HepG2 (cell line): Measurements from ENCODE around the gene TNP2. TPM values are rescaled to one million over a fixed set of nuclear protein-coding genes. Genes with fewer than 3 reads are reported as not detected.

Experiments used
- BCL3 ChIP-seq: sonication (generic); formaldehyde crosslinking; IDR thresholded peaks from 2 replicates; pipeline ENCODE4 v1.5.1; 2020; ENCODE audit warnings: mild to moderate bottlenecking, missing genetic modification reagents, moderate library complexity
- BCL6 ChIP-seq: IDR thresholded peaks from 2 replicates; pipeline ENCODE4 v1.6.1; 2016; ENCODE audit warnings: missing genetic modification reagents, missing compliant biosample characterization
- BRF2 ChIP-seq: sonication (generic); formaldehyde crosslinking; IDR thresholded peaks from 2 replicates; pipeline ENCODE4 v1.8.1; 2022; ENCODE audit warnings: mild to moderate bottlenecking, missing genetic modification reagents
- EP300 ChIP-seq, 3 experiments: sonication (generic) in 1 of 3; formaldehyde crosslinking in 1 of 3; IDR thresholded peaks; 2 replicates each; pipeline versions ENCODE4 v1.5.1 to v1.6.1; 2011 to 2020; ENCODE audit warnings: low read depth in 2 of 3, low read length in 2 of 3, borderline replicate concordance in 1 of 3, improper control_type of control experiment in 1 of 3, mild to moderate bottlenecking in 1 of 3, missing genetic modification reagents in 1 of 3, moderate library complexity in 1 of 3
- FOSL1 ChIP-seq: sonication (generic); formaldehyde crosslinking; IDR thresholded peaks from 2 replicates; pipeline ENCODE4 v1.9.0; 2021; ENCODE audit warnings: missing genetic modification reagents, borderline replicate concordance
- FOXO1 ChIP-seq: sonication (generic); formaldehyde crosslinking; IDR thresholded peaks from 2 replicates; pipeline ENCODE4 v1.4.0; 2020; ENCODE audit warnings: missing genetic modification reagents
- GFI1 ChIP-seq: sonication (generic); formaldehyde crosslinking; IDR thresholded peaks from 2 replicates; pipeline ENCODE4 v1.5.0; 2020; ENCODE audit warnings: missing genetic modification reagents, mild to moderate bottlenecking, borderline replicate concordance
- MBD4 ChIP-seq: IDR thresholded peaks from 2 replicates; pipeline ENCODE4 v1.6.1; 2012; ENCODE audit warnings: low read length, inconsistent platforms, borderline replicate concordance
- NCOA2 ChIP-seq: sonication (generic); formaldehyde crosslinking; IDR thresholded peaks from 2 replicates; pipeline ENCODE4 v1.8.0; 2022; ENCODE audit warnings: inconsistent platforms
- POLR2AphosphoS2 ChIP-seq: IDR thresholded peaks from 2 replicates; pipeline ENCODE4 v1.6.1; 2011; ENCODE audit warnings: low read depth, low read length, improper control_type of control experiment
- RFX3 ChIP-seq: IDR thresholded peaks from 2 replicates; pipeline ENCODE4 v1.6.1; 2016; ENCODE audit warnings: missing biosample characterization, missing genetic modification reagents
- SETDB1 ChIP-seq: sonication (generic); formaldehyde crosslinking; IDR thresholded peaks from 2 replicates; pipeline ENCODE4 v1.5.1; 2020; ENCODE audit warnings: missing genetic modification reagents, mild to moderate bottlenecking, borderline replicate concordance
- TCF7 ChIP-seq: sonication (generic); IDR thresholded peaks from 2 replicates; pipeline ENCODE4 v1.6.1; 2016; ENCODE audit warnings: antibody characterized with exemption, low read depth
- THAP8 ChIP-seq: sonication (generic); formaldehyde crosslinking; IDR thresholded peaks from 2 replicates; pipeline ENCODE4 v1.5.1; 2020; ENCODE audit warnings: missing genetic modification reagents, mild to moderate bottlenecking, borderline replicate concordance
- ZBTB21 ChIP-seq: sonication (generic); formaldehyde crosslinking; IDR thresholded peaks from 2 replicates; pipeline ENCODE4 v1.4.0; 2020; ENCODE audit warnings: missing genetic modification reagents
- ZFP62 ChIP-seq: sonication (generic); formaldehyde crosslinking; IDR thresholded peaks from 2 replicates; pipeline ENCODE4 v1.4.0; 2020; ENCODE audit warnings: missing genetic modification reagents
- ZSCAN21 ChIP-seq: sonication (generic); formaldehyde crosslinking; IDR thresholded peaks from 2 replicates; pipeline ENCODE4 v1.8.0; 2022; ENCODE audit warnings: mild to moderate bottlenecking, missing genetic modification reagents, moderate library complexity, borderline replicate concordance
- polyA plus RNA-seq, 8 experiments: library from polyadenylated mRNA; depleted of rRNA in 3 of 8; stranded (reverse) in 7 of 8; unstranded in 1 of 8; fragments of >200 nt; fragmentation: Illumina TruSeq in 4 of 8; extraction: Trizol in 4 of 8; gene quantifications; 2 replicates each; pipeline versions ENCODE4 v1.2.1 to v1.2.3, GENCODE V29; 2011 to 2016; ENCODE audit warnings: low read depth in 4 of 8, missing spikeins in 1 of 8, mixed read lengths in 1 of 8; ENCODE audit not compliant: insufficient read depth in 1 of 8
- total RNA-seq, 5 experiments: library from RNA; depleted of rRNA; stranded (reverse); fragments of >200 nt; fragmentation: Illumina TruSeq; extraction: Trizol; gene quantifications; 2 replicates each; pipeline ENCODE4 v1.2.3, GENCODE V29; 2016; ENCODE audit warnings: low read depth in 1 of 5
- TF ChIP-seq, protein P1 (sequence below): sonication (generic); formaldehyde crosslinking; IDR thresholded peaks from 2 replicates; pipeline ENCODE4 v1.4.0; 2020; ENCODE audit warnings: missing genetic modification reagents
- TF ChIP-seq, protein P2 (sequence below): sonication (generic); formaldehyde crosslinking; IDR thresholded peaks from 2 replicates; pipeline ENCODE4; 2020; ENCODE audit warnings: missing genetic modification reagents, mild to moderate bottlenecking, borderline replicate concordance

TNP2 gene
- total and polyA plus RNA-seq, 2 of the 13 experiments (the other 11 are each of a cell fraction or from before 2014, with no cell fraction given), result not detected

- TF ChIP-seq FOSL1 (CRISPR knock-in tag) (peak; percentile 60; the same call in 1 of the 2 replicates), BCL3 (CRISPR knock-in tag) (no peak), ZSCAN21 (CRISPR knock-in tag) (peak; percentile 49), GFI1 (CRISPR knock-in tag) (peak; percentile 53; the same call in 1 of the 2 replicates), RFX3 (CRISPR knock-in tag) (no peak), POLR2AphosphoS2 (peak; percentile 73; the same call in 1 of the 2 replicates), ZBTB21 (CRISPR knock-in tag) (0 out of 2 replicates have a peak, but pooled peaks have one; percentile 25), SETDB1 (CRISPR knock-in tag) (no peak), ZFP62 (0 out of 2 replicates have a peak, but pooled peaks have one; percentile 22), FOXO1 (CRISPR knock-in tag) (no peak; the same call in 1 of the 2 replicates), TCF7 (no peak), THAP8 (CRISPR knock-in tag) (peak; percentile 96), BRF2 (CRISPR knock-in tag) (peak; percentile 4; the same call in 1 of the 2 replicates), BCL6 (CRISPR knock-in tag) (peak; percentile 21; the same call in 1 of the 2 replicates), EP300 (IDR thresholded peaks at IDR 0.05; ENCODE audit: low read depth in 2 of 2, low read length in 2 of 2) (0 out of 4 replicates have a peak, but pooled peaks of 1 of the 2 experiments have one; percentile 16), EP300 (CRISPR knock-in tag; IDR thresholded peaks at IDR 0.05; ENCODE audit: borderline replicate concordance) (peak; percentile 17; the same call in 1 of the 2 replicates), NCOA2 (no peak; the same call in 1 of the 2 replicates), MBD4 (no peak)
- TF ChIP-seq, protein P1, sequence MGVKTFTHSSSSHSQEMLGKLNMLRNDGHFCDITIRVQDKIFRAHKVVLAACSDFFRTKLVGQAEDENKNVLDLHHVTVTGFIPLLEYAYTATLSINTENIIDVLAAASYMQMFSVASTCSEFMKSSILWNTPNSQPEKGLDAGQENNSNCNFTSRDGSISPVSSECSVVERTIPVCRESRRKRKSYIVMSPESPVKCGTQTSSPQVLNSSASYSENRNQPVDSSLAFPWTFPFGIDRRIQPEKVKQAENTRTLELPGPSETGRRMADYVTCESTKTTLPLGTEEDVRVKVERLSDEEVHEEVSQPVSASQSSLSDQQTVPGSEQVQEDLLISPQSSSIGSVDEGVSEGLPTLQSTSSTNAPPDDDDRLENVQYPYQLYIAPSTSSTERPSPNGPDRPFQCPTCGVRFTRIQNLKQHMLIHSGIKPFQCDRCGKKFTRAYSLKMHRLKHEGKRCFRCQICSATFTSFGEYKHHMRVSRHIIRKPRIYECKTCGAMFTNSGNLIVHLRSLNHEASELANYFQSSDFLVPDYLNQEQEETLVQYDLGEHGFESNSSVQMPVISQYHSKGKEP (CRISPR knock-in tag), result no peak
- TF ChIP-seq, protein P2, sequence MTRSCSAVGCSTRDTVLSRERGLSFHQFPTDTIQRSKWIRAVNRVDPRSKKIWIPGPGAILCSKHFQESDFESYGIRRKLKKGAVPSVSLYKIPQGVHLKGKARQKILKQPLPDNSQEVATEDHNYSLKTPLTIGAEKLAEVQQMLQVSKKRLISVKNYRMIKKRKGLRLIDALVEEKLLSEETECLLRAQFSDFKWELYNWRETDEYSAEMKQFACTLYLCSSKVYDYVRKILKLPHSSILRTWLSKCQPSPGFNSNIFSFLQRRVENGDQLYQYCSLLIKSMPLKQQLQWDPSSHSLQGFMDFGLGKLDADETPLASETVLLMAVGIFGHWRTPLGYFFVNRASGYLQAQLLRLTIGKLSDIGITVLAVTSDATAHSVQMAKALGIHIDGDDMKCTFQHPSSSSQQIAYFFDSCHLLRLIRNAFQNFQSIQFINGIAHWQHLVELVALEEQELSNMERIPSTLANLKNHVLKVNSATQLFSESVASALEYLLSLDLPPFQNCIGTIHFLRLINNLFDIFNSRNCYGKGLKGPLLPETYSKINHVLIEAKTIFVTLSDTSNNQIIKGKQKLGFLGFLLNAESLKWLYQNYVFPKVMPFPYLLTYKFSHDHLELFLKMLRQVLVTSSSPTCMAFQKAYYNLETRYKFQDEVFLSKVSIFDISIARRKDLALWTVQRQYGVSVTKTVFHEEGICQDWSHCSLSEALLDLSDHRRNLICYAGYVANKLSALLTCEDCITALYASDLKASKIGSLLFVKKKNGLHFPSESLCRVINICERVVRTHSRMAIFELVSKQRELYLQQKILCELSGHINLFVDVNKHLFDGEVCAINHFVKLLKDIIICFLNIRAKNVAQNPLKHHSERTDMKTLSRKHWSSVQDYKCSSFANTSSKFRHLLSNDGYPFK, result peak; percentile 89
Measured at GRCh38 chr16:11255737-11256660, 13.1 kb downstream of the TNP2 start, which contains the start of gene SOCS1 (continued).
